ENCODE measurements around the gene GRAMD2B. TPM values are rescaled to one million over a fixed set of nuclear protein-coding genes. Genes with fewer than 3 reads are reported as not detected.

Gene GRAMD2B
- total and polyA plus RNA-seq, 7 donors = 26.1 to 53.8 (median 44.4) TPM

- no peak for DNase-seq
- Histone ChIP-seq H3K4me3 (no peak overlapping the region), H3K27ac (no peak overlapping the region), H3K4me1 (peaks cover 0 to 31% (median 20%) of the 10 kb centered on the region in 4 donors), H3K27me3 (no peaks in the 10 kb centered on the region), H3K9me3 (no peaks in the 10 kb centered on the region), H3K36me3 (no peaks in the 10 kb centered on the region)
- TF ChIP-seq EP300 (IDR thresholded peaks at IDR 0.05) (no peak), POLR2AphosphoS5 (IDR thresholded peaks at IDR 0.05) (no peak), POLR2A (IDR thresholded peaks at IDR 0.05) (no peak), CTCF (IDR thresholded peaks at IDR 0.05) (no peak)
- intact Hi-C loops (cut with DNase I) = no loop called here
Observed at GRCh38 chr5:126526493-126526892, 103.3 kb downstream of the GRAMD2B start.

- H3K27me3 ChIP-seq = no peaks in the 10 kb centered on the region
- H3K4me3 ChIP-seq = no peak overlapping the region
- no peaks in the 10 kb centered on the region for H3K9me3 ChIP-seq
- 96% methylated on average over 1 of the region's 1 CpG for WGBS, 2 donors
- intact Hi-C loops (cut with DNase I) = no loop called here
- no peaks in the 10 kb centered on the region for H3K36me3 ChIP-seq
- DNase-seq = no peak
- H3K4me1 ChIP-seq = peaks cover 0 to 31% (median 23%) of the 10 kb centered on the region in 4 donors
- H3K27ac ChIP-seq = no peak overlapping the region
- TF ChIP-seq POLR2A (IDR thresholded peaks at IDR 0.05) (no peak), EP300 (IDR thresholded peaks at IDR 0.05) (no peak), CTCF (IDR thresholded peaks at IDR 0.05) (no peak)
Observed at GRCh38 chr5:126527158-126527557, 103.9 kb downstream of the GRAMD2B start.

DNA sequence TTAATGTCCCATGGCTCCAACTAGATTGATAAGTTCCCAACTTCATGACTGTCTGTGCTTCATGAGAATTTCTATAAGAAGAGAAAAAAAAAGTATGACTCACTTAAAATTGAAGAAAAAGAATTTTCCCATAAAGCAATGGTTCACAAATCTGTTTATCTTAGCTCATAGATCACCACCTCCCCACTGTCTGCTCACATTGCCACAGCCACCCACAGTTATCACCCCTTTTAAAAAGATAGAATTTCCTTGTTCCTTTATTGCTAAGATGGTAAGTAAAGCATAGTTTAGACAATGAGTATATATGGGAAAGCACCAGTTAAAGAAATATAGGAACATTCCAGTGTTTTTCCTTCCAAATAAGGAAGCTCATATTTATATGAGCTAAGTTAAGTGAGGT lies 104.7 kb downstream of the GRAMD2B start:
- no peak overlapping the region for H3K4me3 ChIP-seq
- H3K27ac ChIP-seq = no peak overlapping the region
- TF ChIP-seq POLR2AphosphoS5 (IDR thresholded peaks at IDR 0.05) (no peak), EP300 (IDR thresholded peaks at IDR 0.05) (no peak), CTCF (IDR thresholded peaks at IDR 0.05) (no peak), POLR2A (IDR thresholded peaks at IDR 0.05) (no peak)
- no peaks in the 10 kb centered on the region for H3K27me3 ChIP-seq
- H3K4me1 ChIP-seq = peaks cover 0 to 36% (median 25%) of the 10 kb centered on the region in 4 donors
- H3K9me3 ChIP-seq = no peaks in the 10 kb centered on the region
- intact Hi-C loops (cut with DNase I) = no loop called here
- H3K36me3 ChIP-seq = no peaks in the 10 kb centered on the region
- no peak for DNase-seq

DNA sequence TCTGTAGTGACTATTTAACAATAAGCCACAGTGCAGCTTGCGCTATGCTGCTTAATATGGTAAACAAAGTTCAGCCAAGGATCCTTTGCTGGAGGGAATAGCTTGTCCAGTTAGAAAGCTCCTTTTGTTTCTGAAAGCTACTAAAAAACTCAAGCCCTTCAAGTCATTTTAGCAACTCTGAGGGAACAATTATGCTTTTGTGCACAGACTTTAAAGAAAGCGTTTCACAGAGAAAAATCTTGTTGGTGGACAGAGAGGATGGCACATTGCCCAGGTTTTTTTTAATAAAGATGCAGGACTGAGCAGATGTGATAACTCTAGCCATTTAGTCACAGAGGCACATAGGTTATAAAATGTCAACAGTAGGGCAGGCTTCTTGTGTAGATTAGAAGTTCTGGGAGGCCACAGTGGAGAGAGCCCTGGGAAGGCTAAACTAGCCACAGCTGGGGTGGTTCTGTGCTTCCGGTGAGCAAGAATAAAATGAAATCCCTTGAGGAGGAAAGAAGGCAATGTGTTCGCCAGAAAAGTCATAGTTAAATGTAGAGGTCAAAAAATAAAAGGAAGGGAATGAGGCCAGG lies 108.4 kb downstream of the GRAMD2B start:
- TF ChIP-seq POLR2A (IDR thresholded peaks at IDR 0.05) = no peak
- no peak for TF ChIP-seq EP300 (IDR thresholded peaks at IDR 0.05)
- peak in 1 of 4 donors; percentile 15 for TF ChIP-seq POLR2AphosphoS5 (IDR thresholded peaks at IDR 0.05)
- TF ChIP-seq CTCF (IDR thresholded peaks at IDR 0.05) = no peak
- intact Hi-C loops (cut with DNase I) = no loop called here
- DNase-seq = no peak

DNA sequence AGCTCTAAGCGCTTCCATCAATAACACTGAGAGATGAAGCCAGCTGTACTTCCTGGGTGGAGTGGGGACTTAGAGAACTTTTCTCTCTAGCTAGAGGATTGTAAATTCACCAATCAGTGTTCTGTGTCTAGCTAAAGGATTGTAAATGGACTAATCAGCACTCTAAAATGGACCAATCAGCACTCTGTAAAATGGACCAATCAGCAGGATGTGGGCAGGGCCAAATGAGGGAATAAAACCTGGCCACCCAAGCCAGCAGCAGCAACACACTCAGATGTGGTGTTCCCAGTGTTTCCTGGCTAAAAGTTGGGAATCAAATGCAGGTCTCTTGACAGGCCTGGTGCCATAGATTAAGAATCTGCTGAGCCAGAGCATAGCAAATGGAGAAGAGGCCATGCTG lies 111.3 kb downstream of the GRAMD2B start:
- Histone ChIP-seq H3K4me1 (peaks cover 0 to 34% (median 23%) of the 10 kb centered on the region in 4 donors), H3K36me3 (no peaks in the 10 kb centered on the region), H3K9me3 (no peaks in the 10 kb centered on the region), H3K4me3 (no peak overlapping the region), H3K27me3 (no peaks in the 10 kb centered on the region), H3K27ac (no peak overlapping the region)
- 97 to 100% methylated on average over 1 of the region's 1 CpG for WGBS, 2 donors
- no peak for TF ChIP-seq POLR2A (IDR thresholded peaks at IDR 0.05)
- no peak for TF ChIP-seq CTCF (IDR thresholded peaks at IDR 0.05)
- no peak for TF ChIP-seq EP300 (IDR thresholded peaks at IDR 0.05)
- TF ChIP-seq POLR2AphosphoS5 (IDR thresholded peaks at IDR 0.05) = no peak
- intact Hi-C loops (cut with DNase I) = no loop called here
- DNase-seq = no peak

More for the DNA sequence above, 108.4 kb downstream of the GRAMD2B start:
- no peak overlapping the region for H3K4me3 ChIP-seq
- H3K4me1 ChIP-seq = peaks cover 0 to 21% (median 16%) of the 10 kb centered on the region in 4 donors
- peak overlapping the region; percentile 49 to 73 (median 69) for H3K27ac ChIP-seq
- 24 to 57% methylated on average over 4 of the region's 4 CpGs for WGBS, 2 donors
- H3K36me3 ChIP-seq = no peaks in the 10 kb centered on the region
- no peaks in the 10 kb centered on the region for H3K9me3 ChIP-seq
- H3K27me3 ChIP-seq = no peaks in the 10 kb centered on the region
